ENCODE data around the gene SQSTM1. TPM values are rescaled to one million over a fixed set of nuclear protein-coding genes. Genes with fewer than 3 reads are reported as not detected.

SQSTM1 gene
- total and polyA plus RNA-seq, 2 donors (not counting 1 experiment from before 2014, with no cell fraction given): 212 to 1,894 TPM

GRCh38 chr5:179798144-179798770, 22.4 kb upstream of the SQSTM1 start:
- H2AFZ ChIP-seq (ENCODE audit: low read length): no peak overlapping the region
- H3K4me3 ChIP-seq (replicated peaks in 1 of 4; ENCODE audit: control extremely low read depth in 1 of 4, insufficient read depth in 1 of 4, low read depth in 3 of 4, low read length in 4 of 4): no peak overlapping the region
- no peaks in the 10 kb centered on the region for H3K9me3 ChIP-seq (ENCODE audit: control insufficient read depth, insufficient read depth, low read depth, low read length)
- H3K9ac ChIP-seq (ENCODE audit: insufficient read depth, low read length): no peak overlapping the region
- no peak for TF ChIP-seq EZH2 (IDR thresholded peaks at IDR 0.05; ENCODE audit: low read length, missing control alignments)
- TF ChIP-seq CTCF (conservative IDR thresholded peaks at IDR 0.05 in 1 of 2, IDR thresholded peaks at IDR 0.05 in 1 of 2; ENCODE audit: low read depth in 1 of 2, low read length in 2 of 2): no peak
- no peaks in the 10 kb centered on the region for H4K20me1 ChIP-seq (ENCODE audit: control insufficient read depth, extremely low read depth, insufficient read depth, low read length)
- peaks cover 8% of the 10 kb centered on the region for H3K4me1 ChIP-seq (ENCODE audit: control insufficient read depth, extremely low read depth, insufficient read depth, low read length)
- H3K79me2 ChIP-seq (ENCODE audit: control insufficient read depth, insufficient read depth, low read length): peaks cover 15% of the 10 kb centered on the region
- DNase-seq (ENCODE audit: low read depth in 2 of 2): no peak
- no peak overlapping the region for H3K27ac ChIP-seq (ENCODE audit: insufficient read depth, low read length)
- no peaks in the 10 kb centered on the region for H3K27me3 ChIP-seq (ENCODE audit: control insufficient read depth, insufficient read depth, low read length)
- no peak overlapping the region for H3K4me2 ChIP-seq (ENCODE audit: extremely low read depth, insufficient read depth, low read length)
- peaks cover 37% of the 10 kb centered on the region for H3K36me3 ChIP-seq (ENCODE audit: control insufficient read depth, insufficient read depth, low read length)

- no peak overlapping the region for H2AFZ ChIP-seq (ENCODE audit: low read length)
- H3K9ac ChIP-seq (ENCODE audit: insufficient read depth, low read length): no peak overlapping the region
- no peak for DNase-seq (ENCODE audit: low read depth in 2 of 2)
- H3K9me3 ChIP-seq (ENCODE audit: control insufficient read depth, insufficient read depth, low read depth, low read length): no peaks in the 10 kb centered on the region
- H3K4me3 ChIP-seq (replicated peaks in 1 of 4; ENCODE audit: control extremely low read depth in 1 of 4, insufficient read depth in 1 of 4, low read depth in 3 of 4, low read length in 4 of 4): no peak overlapping the region
- no peaks in the 10 kb centered on the region for H4K20me1 ChIP-seq (ENCODE audit: control insufficient read depth, extremely low read depth, insufficient read depth, low read length)
- no peak overlapping the region for H3K4me2 ChIP-seq (ENCODE audit: extremely low read depth, insufficient read depth, low read length)
- H3K36me3 ChIP-seq (ENCODE audit: control insufficient read depth, insufficient read depth, low read length): peaks cover 37% of the 10 kb centered on the region
- H3K27me3 ChIP-seq (ENCODE audit: control insufficient read depth, insufficient read depth, low read length): no peaks in the 10 kb centered on the region
- H3K79me2 ChIP-seq (ENCODE audit: control insufficient read depth, insufficient read depth, low read length): peaks cover 22% of the 10 kb centered on the region
- no peak for TF ChIP-seq CTCF (conservative IDR thresholded peaks at IDR 0.05 in 1 of 2, IDR thresholded peaks at IDR 0.05 in 1 of 2; ENCODE audit: low read depth in 1 of 2, low read length in 2 of 2)
- no peak for TF ChIP-seq EZH2 (IDR thresholded peaks at IDR 0.05; ENCODE audit: low read length, missing control alignments)
- H3K27ac ChIP-seq (ENCODE audit: insufficient read depth, low read length): no peak overlapping the region
- peaks cover 4% of the 10 kb centered on the region for H3K4me1 ChIP-seq (ENCODE audit: control insufficient read depth, extremely low read depth, insufficient read depth, low read length)
Measured at GRCh38 chr5:179798771-179799643, 21.7 kb upstream of the SQSTM1 start.

GRCh38 chr5:179799644-179799973, 21.1 kb upstream of the SQSTM1 start:
- Histone ChIP-seq H3K9ac (ENCODE audit: insufficient read depth, low read length) (no peak overlapping the region), H3K9me3 (ENCODE audit: control insufficient read depth, insufficient read depth, low read depth, low read length) (no peaks in the 10 kb centered on the region), H3K36me3 (ENCODE audit: control insufficient read depth, insufficient read depth, low read length) (peaks cover 37% of the 10 kb centered on the region), H3K27me3 (ENCODE audit: control insufficient read depth, insufficient read depth, low read length) (no peaks in the 10 kb centered on the region), H3K4me1 (ENCODE audit: control insufficient read depth, extremely low read depth, insufficient read depth, low read length) (peaks cover 6% of the 10 kb centered on the region), H3K79me2 (ENCODE audit: control insufficient read depth, insufficient read depth, low read length) (peaks cover 28% of the 10 kb centered on the region), H4K20me1 (ENCODE audit: control insufficient read depth, extremely low read depth, insufficient read depth, low read length) (no peaks in the 10 kb centered on the region), H3K4me2 (ENCODE audit: extremely low read depth, insufficient read depth, low read length) (no peak overlapping the region), H2AFZ (ENCODE audit: low read length) (no peak overlapping the region), H3K27ac (ENCODE audit: insufficient read depth, low read length) (no peak overlapping the region), H3K4me3 (replicated peaks in 1 of 4; ENCODE audit: control extremely low read depth in 1 of 4, insufficient read depth in 1 of 4, low read depth in 3 of 4, low read length in 4 of 4) (no peak overlapping the region)
- DNase-seq (ENCODE audit: low read depth in 2 of 2): no peak
- no peak for TF ChIP-seq CTCF (conservative IDR thresholded peaks at IDR 0.05 in 1 of 2, IDR thresholded peaks at IDR 0.05 in 1 of 2; ENCODE audit: low read depth in 1 of 2, low read length in 2 of 2)
- no peak for TF ChIP-seq EZH2 (IDR thresholded peaks at IDR 0.05; ENCODE audit: low read length, missing control alignments)

Measured in fibroblast of lung (primary cell).